ENCODE measurements around the gene AJM1. TPM values are rescaled to one million over a fixed set of nuclear protein-coding genes. Genes with fewer than 3 reads are reported as not detected.

The AJM1 gene
- total RNA-seq, 2 donors from 2014 or later: 4.3 to 12.9 TPM

- Mint-ChIP-seq H3K4me1 (no peaks in the 10 kb centered on the region), H3K4me3 (peak within 1 kb of the TSS; percentile 91), H3K9me3 (no peaks in the 10 kb centered on the region), H3K27ac (no peak within 1 kb of the TSS), H3K36me3 (ENCODE audit: low read depth) (peaks cover 36% of the 10 kb centered on the region), H3K27me3 (peaks cover 5% of the 10 kb centered on the region)
- no peak for ATAC-seq (replicated peaks)
These were observed 9.8 kb downstream of the AJM1 start, which contains the start of gene MAMDC4 for GRCh38 chr9:136851941-136852663. TSS of gene MAMDC4 (plus strand) at chr9:136852346. CDS start at chr9:136852417, 71 bp downstream.

GRCh38 chr9:136852664-136853595 is 10.7 kb downstream of the AJM1 start:
- Mint-ChIP-seq H3K36me3 (ENCODE audit: low read depth) (peaks cover 30% of the 10 kb centered on the region), H3K9me3 (no peaks in the 10 kb centered on the region), H3K4me3 (no peak overlapping the region), H3K27ac (no peak overlapping the region), H3K4me1 (no peaks in the 10 kb centered on the region), H3K27me3 (no peaks in the 10 kb centered on the region)
- no peak for ATAC-seq (replicated peaks)

DNA sequence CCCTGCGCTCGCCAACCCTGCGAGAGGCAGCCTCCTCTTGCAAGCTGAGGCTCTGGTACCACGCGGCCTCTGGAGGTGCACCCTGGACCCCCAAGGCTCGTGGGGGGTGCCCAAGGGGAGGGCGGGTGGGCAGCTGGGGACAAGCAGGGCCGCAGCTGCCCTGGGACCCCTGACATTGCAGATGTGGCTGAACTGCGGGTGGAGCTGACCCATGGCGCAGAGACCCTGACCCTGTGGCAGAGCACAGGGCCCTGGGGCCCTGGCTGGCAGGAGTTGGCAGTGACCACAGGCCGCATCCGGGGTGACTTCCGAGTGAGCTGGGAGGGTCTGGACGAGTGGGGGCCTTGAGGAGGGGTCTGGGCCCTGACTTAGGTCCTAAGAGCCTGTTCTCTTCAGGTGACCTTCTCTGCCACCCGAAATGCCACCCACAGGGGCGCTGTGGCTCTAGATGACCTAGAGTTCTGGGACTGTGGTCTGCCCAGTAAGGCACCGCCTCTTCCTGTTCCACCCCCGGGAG is 11.4 kb downstream of the AJM1 start:
- Mint-ChIP-seq H3K9me3 (no peaks in the 10 kb centered on the region), H3K36me3 (ENCODE audit: low read depth) (peaks cover 27% of the 10 kb centered on the region), H3K4me3 (no peak overlapping the region), H3K4me1 (no peaks in the 10 kb centered on the region), H3K27me3 (no peaks in the 10 kb centered on the region), H3K27ac (no peak overlapping the region)
- ATAC-seq (replicated peaks): no peak

GRCh38 chr9:136854113-136854841 is 12.0 kb downstream of the AJM1 start:
- Mint-ChIP-seq H3K27ac (no peak overlapping the region), H3K4me1 (no peaks in the 10 kb centered on the region), H3K27me3 (no peaks in the 10 kb centered on the region), H3K4me3 (no peak overlapping the region), H3K36me3 (ENCODE audit: low read depth) (peaks cover 22% of the 10 kb centered on the region), H3K9me3 (no peaks in the 10 kb centered on the region)
- no peak for ATAC-seq (replicated peaks)

- H3K27ac Mint-ChIP-seq: no peak overlapping the region
- no peaks in the 10 kb centered on the region for H3K9me3 Mint-ChIP-seq
- H3K4me3 Mint-ChIP-seq: no peak overlapping the region
- peaks cover 17% of the 10 kb centered on the region for H3K36me3 Mint-ChIP-seq (ENCODE audit: low read depth)
- no peaks in the 10 kb centered on the region for H3K4me1 Mint-ChIP-seq
- no peak for ATAC-seq (replicated peaks)
- no peaks in the 10 kb centered on the region for H3K27me3 Mint-ChIP-seq
These were observed 12.7 kb downstream of the AJM1 start for GRCh38 chr9:136854842-136855460.

- Mint-ChIP-seq H3K27me3 (no peaks in the 10 kb centered on the region), H3K4me3 (no peak overlapping the region), H3K36me3 (ENCODE audit: low read depth) (peaks cover 14% of the 10 kb centered on the region), H3K27ac (no peak overlapping the region), H3K9me3 (no peaks in the 10 kb centered on the region), H3K4me1 (no peaks in the 10 kb centered on the region)
- ATAC-seq (replicated peaks): no peak
These were observed 13.3 kb downstream of the AJM1 start for GRCh38 chr9:136855461-136856078.

- Mint-ChIP-seq H3K4me1 (no peaks in the 10 kb centered on the region), H3K27ac (no peak overlapping the region), H3K4me3 (no peak overlapping the region), H3K36me3 (ENCODE audit: low read depth) (peaks cover 11% of the 10 kb centered on the region), H3K27me3 (no peaks in the 10 kb centered on the region), H3K9me3 (no peaks in the 10 kb centered on the region)
- ATAC-seq (replicated peaks): no peak
These were observed 13.8 kb downstream of the AJM1 start for GRCh38 chr9:136856079-136856476.

- Mint-ChIP-seq H3K27me3 (no peaks in the 10 kb centered on the region), H3K4me1 (no peaks in the 10 kb centered on the region), H3K4me3 (no peak overlapping the region), H3K27ac (no peak overlapping the region), H3K9me3 (no peaks in the 10 kb centered on the region), H3K36me3 (ENCODE audit: low read depth) (peaks cover 10% of the 10 kb centered on the region)
- no peak for ATAC-seq (replicated peaks)
These were observed 14.4 kb downstream of the AJM1 start for GRCh38 chr9:136856541-136857141.

GRCh38 chr9:136857166-136857565 is 14.9 kb downstream of the AJM1 start:
- Mint-ChIP-seq H3K9me3 (no peaks in the 10 kb centered on the region), H3K27me3 (no peaks in the 10 kb centered on the region), H3K4me1 (no peaks in the 10 kb centered on the region), H3K27ac (no peak overlapping the region), H3K36me3 (ENCODE audit: low read depth) (peaks cover 15% of the 10 kb centered on the region), H3K4me3 (no peak overlapping the region)
- ATAC-seq (replicated peaks): no peak

GRCh38 chr9:136857581-136858412 is 15.5 kb downstream of the AJM1 start:
- H3K27me3 Mint-ChIP-seq: no peaks in the 10 kb centered on the region
- no peaks in the 10 kb centered on the region for H3K9me3 Mint-ChIP-seq
- no peaks in the 10 kb centered on the region for H3K4me1 Mint-ChIP-seq
- ATAC-seq (replicated peaks): no peak
- no peak overlapping the region for H3K27ac Mint-ChIP-seq
- peaks cover 22% of the 10 kb centered on the region for H3K36me3 Mint-ChIP-seq (ENCODE audit: low read depth)
- H3K4me3 Mint-ChIP-seq: no peak overlapping the region

DNA sequence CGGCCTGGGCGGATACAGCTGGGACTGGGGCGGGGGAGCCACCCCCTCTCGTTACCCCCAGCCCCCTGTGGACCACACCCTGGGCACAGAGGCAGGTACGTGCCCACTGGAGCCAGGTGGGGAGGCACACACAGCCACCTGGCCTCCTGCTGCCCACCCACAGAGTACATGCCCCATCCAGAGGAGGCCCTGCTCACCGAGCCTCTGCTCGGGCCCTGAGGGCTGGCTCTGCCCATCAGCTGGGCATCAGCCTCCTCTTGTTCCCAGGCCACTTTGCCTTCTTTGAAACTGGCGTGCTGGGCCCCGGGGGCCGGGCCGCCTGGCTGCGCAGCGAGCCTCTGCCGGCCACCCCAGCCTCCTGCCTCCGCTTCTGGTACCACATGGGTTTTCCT is 16.2 kb downstream of the AJM1 start:
- peaks cover 28% of the 10 kb centered on the region for H3K36me3 Mint-ChIP-seq (ENCODE audit: low read depth)
- H3K27me3 Mint-ChIP-seq: no peaks in the 10 kb centered on the region
- H3K9me3 Mint-ChIP-seq: no peaks in the 10 kb centered on the region
- ATAC-seq (replicated peaks): no peak
- no peaks in the 10 kb centered on the region for H3K4me1 Mint-ChIP-seq
- H3K27ac Mint-ChIP-seq: no peak overlapping the region
- no peak overlapping the region for H3K4me3 Mint-ChIP-seq

DNA sequence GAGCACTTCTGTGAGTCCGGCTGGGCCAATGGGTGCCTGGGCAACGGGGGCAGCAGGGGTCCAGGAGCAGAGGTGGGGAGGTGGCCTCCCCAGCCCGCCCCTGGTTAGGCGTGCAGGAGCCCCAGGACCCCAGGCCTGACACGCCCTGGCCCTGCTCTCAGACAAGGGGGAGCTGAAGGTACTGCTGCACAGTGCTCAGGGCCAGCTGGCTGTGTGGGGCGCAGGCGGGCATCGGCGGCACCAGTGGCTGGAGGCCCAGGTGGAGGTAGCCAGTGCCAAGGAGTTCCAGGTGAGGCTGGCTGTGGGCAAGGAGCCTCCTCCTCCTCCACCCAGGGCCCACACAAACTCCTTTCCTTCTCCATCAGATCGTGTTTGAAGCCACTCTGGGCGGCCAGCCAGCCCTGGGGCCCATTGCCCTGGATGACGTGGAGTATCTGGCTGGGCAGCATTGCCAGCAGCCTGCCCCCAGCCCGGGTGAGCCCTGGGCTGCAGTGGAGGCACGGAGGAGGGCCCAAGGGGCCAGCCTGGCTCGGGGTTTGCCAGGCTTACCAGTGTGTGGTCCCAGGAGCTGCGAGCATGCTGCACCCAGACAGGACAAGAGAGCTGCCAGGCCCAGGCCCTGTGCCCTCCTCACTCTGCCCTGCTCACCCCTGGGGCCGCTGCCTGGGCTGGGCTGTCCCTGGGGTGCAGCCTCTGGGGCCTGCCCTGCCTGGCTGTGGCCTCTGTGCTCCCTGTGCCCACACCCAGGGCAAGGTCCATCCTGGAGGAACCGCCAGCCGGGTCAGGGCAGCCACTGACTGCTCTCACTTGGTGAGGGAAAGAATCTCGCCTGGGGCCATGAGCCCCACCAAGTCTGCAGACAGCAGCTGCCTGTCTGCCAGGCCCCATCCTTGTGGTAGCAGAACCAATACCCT is 16.8 kb downstream of the AJM1 start:
- no peak overlapping the region for H3K4me3 Mint-ChIP-seq
- no peak overlapping the region for H3K27ac Mint-ChIP-seq
- no peaks in the 10 kb centered on the region for H3K27me3 Mint-ChIP-seq
- peak; percentile 8 for ATAC-seq (replicated peaks)
- H3K4me1 Mint-ChIP-seq: no peaks in the 10 kb centered on the region
- peaks cover 35% of the 10 kb centered on the region for H3K36me3 Mint-ChIP-seq (ENCODE audit: low read depth)
- no peaks in the 10 kb centered on the region for H3K9me3 Mint-ChIP-seq
